K562 (cell line): ENCODE results near the gene POLR2L.

Experiments used
- ARID3A ChIP-seq: IDR thresholded peaks from 2 replicates; pipeline ENCODE4 v1.6.1; 2012; ENCODE audit warnings: low read depth, low read length, improper control_type of control experiment, borderline replicate concordance
- CREB1 ChIP-seq, 2 experiments: sonication (generic) in 1 of 2; formaldehyde crosslinking in 1 of 2; IDR thresholded peaks; 2 replicates each; pipeline versions ENCODE4 v1.6.1 to v1.8.0; 2012 to 2022; ENCODE audit warnings: inconsistent platforms in 1 of 2, mild to moderate bottlenecking in 1 of 2, missing genetic modification reagents in 1 of 2, moderate library complexity in 1 of 2
- PHF8 ChIP-seq: fragments of 200-600 bp; sonication (generic); IDR thresholded peaks from 2 replicates; pipeline ENCODE4 v1.6.1; 2012; ENCODE audit warnings: mixed run types, mild to moderate bottlenecking, inconsistent platforms, low read length, moderate library complexity, borderline replicate concordance
- TCF7L2 ChIP-seq: fragments of 150-350 bp; IDR thresholded peaks from 2 replicates; pipeline ENCODE4 v1.6.1; 2016; ENCODE audit warnings: low read depth, mild to moderate bottlenecking, low read length, moderate library complexity
- ZNF24 ChIP-seq: fragments of 450-650 bp; IDR thresholded peaks from 2 replicates; pipeline ENCODE4 v1.6.1; 2016
- ZZZ3 ChIP-seq: fragments of 450-650 bp; IDR thresholded peaks from 2 replicates; pipeline ENCODE4 v1.6.1; 2016; ENCODE audit warnings: antibody characterized with exemption, mild to moderate bottlenecking, moderate library complexity

- no peak for TF ChIP-seq TCF7L2
- no peak for TF ChIP-seq ARID3A
- TF ChIP-seq CREB1 (IDR thresholded peaks at IDR 0.05) = no peak
- TF ChIP-seq CREB1 (CRISPR knock-in tag; IDR thresholded peaks at IDR 0.05) = no peak
- TF ChIP-seq ZNF24 = no peak
- TF ChIP-seq PHF8 = no peak
- TF ChIP-seq ZZZ3 = no peak
Measured at GRCh38 chr11:870127-870413, 27.7 kb upstream of the POLR2L start.
